Activated CD8-positive, alpha-beta memory T cell treated with anti-CD3 and anti-CD28 coated beads, Interleukin-2, amount 50 U/mL, for 24 hours (primary cell): Measurements from ENCODE around the gene STAT1.

Experiments
- DNase-seq: peaks from one replicate; pipeline ENCODE4 v3.0.0-alpha.2; 2020; ENCODE audit errors: extremely low read depth

The STAT1 gene

GRCh38 chr2:190959911-190960788 is 53.8 kb downstream of the STAT1 start:
- DNase-seq: no peak

GRCh38 chr2:190953257-190953656 is 60.7 kb downstream of the STAT1 start:
- no peak for DNase-seq

- no peak for DNase-seq
Measured at GRCh38 chr2:190950566-190950991, 63.4 kb downstream of the STAT1 start.

GRCh38 chr2:190948671-190949070 is 65.3 kb downstream of the STAT1 start:
- DNase-seq: no peak

GRCh38 chr2:190947711-190948251 is 66.2 kb downstream of the STAT1 start:
- DNase-seq: no peak

GRCh38 chr2:190947141-190947540 is 66.8 kb downstream of the STAT1 start:
- DNase-seq: no peak

- no peak for DNase-seq
Measured at GRCh38 chr2:190943706-190944105, 70.3 kb downstream of the STAT1 start.

- no peak for DNase-seq
Measured at GRCh38 chr2:190942697-190943096, 71.3 kb downstream of the STAT1 start.

- no peak for DNase-seq
Measured at GRCh38 chr2:190941571-190941970, 72.4 kb downstream of the STAT1 start.

GRCh38 chr2:190940454-190940853 is 73.5 kb downstream of the STAT1 start:
- no peak for DNase-seq

GRCh38 chr2:190938771-190939335 is 75.1 kb downstream of the STAT1 start:
- no peak for DNase-seq

GRCh38 chr2:190935054-190935453 is 78.9 kb downstream of the STAT1 start:
- no peak for DNase-seq

- DNase-seq: no peak
Measured at GRCh38 chr2:190933361-190933760, 80.6 kb downstream of the STAT1 start.

- no peak for DNase-seq
Measured at GRCh38 chr2:190932514-190932913, 81.5 kb downstream of the STAT1 start.

- no peak for DNase-seq
Measured at GRCh38 chr2:190930411-190930810, 83.6 kb downstream of the STAT1 start.

GRCh38 chr2:190929919-190930318 is 84.1 kb downstream of the STAT1 start:
- no peak for DNase-seq

GRCh38 chr2:190927301-190927700 is 86.7 kb downstream of the STAT1 start:
- no peak for DNase-seq

- DNase-seq: no peak
Measured at GRCh38 chr2:190922376-190922775, 91.6 kb downstream of the STAT1 start.

- no peak for DNase-seq
Measured at GRCh38 chr2:190920085-190920484, 93.9 kb downstream of the STAT1 start.
